ENCODE measurements around the gene SEPTIN14.
"Not testable (repeated sequence)": the region's sequence is repeated elsewhere in the genome, so short reads cannot be mapped to it uniquely, and the experiment has no call there.

SEPTIN14 gene

DNA sequence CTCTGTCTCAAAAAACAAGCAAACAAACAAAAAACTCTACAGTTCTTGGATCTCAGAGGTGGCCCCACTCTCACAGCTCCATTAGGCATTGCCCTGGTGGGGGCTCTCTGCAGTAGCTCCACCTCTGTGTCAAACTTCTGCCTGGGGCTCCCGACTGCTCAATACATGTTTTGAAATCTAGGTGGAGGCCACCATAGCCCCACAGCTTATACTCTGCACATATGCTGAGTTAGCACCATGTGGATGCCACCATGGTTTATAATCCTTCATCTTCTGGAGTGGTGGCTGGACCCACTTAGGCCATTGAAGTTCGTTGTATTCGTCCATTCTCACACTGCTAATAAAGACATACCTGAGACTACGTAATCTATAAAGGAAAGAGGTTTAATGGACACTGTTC, 78.4 kb downstream of the SEPTIN14 start:
- no peak for DNase-seq (ENCODE audit: low read depth in 3 of 3)

DNA sequence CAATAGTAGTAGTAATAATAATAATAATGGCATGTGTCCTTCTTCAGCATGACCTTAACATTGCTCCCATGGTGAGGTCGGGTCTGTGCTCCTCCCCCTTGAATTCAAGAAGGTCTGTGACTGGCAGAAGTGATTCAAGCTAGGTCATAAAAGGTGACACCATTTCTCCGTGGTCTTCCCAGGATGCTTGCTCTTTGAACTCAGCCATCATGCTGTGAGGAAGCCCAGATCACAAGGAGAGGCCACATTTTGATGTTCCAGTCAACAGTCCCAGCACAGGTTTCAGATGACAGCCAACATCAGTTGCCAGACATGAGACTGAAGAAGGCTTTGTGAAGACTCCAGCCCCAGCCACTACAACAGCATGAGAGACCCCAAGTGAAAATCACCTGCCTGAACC, 83.9 kb downstream of the SEPTIN14 start:
- no peak for DNase-seq (ENCODE audit: low read depth in 3 of 3)

GRCh38 chr7:55776196-55776595, 86.4 kb downstream of the SEPTIN14 start:
- DNase-seq (ENCODE audit: low read depth in 3 of 3), result no peak

DNA sequence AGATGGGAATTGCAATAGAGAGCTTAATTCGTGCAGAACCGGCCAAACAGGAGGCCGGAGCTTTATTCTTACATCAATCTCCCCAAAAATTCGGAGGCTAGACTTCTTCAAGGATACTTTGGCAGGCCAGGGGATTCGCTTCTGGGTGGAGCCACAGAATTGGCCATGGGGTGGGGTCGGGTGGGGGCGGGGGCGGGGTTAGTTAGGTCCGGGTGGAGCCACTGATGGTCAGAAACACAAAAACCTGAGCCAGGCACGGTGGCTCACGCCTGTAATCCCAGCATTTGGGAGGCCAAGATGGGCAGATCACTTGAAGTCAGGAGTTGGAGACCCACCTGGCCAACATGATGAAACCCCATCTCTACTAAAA, 87.5 kb downstream of the SEPTIN14 start:
- DNase-seq (ENCODE audit: low read depth in 3 of 3), result no peak

GRCh38 chr7:55774327-55775050, 88.1 kb downstream of the SEPTIN14 start:
- DNase-seq (ENCODE audit: low read depth in 3 of 3), result no peak

DNA sequence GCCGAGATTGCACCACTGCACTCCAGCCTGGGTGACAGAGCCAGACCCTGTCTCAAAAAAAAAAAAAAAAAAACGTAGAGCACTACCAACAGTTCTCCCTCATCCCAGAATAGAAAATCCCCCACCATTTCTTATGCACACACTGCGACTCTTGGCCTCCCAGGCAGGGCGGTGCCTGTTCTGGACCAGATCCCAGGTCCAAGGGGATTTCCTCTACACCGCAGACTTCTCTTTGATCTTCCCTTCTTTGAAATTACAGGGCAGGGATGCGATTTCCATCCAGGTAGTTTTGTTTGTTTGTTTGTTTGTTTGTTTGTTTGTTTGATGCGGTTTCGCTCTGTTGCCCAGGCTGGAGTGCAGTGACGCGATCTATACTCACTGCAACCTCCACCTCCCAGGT, 91.8 kb downstream of the SEPTIN14 start:
- no peak for DNase-seq (ENCODE audit: low read depth in 3 of 3)

GRCh38 chr7:55753274-55753862, 109.2 kb downstream of the SEPTIN14 start:
- DNase-seq (ENCODE audit: low read depth in 3 of 3), result not testable (repeated sequence)

DNA sequence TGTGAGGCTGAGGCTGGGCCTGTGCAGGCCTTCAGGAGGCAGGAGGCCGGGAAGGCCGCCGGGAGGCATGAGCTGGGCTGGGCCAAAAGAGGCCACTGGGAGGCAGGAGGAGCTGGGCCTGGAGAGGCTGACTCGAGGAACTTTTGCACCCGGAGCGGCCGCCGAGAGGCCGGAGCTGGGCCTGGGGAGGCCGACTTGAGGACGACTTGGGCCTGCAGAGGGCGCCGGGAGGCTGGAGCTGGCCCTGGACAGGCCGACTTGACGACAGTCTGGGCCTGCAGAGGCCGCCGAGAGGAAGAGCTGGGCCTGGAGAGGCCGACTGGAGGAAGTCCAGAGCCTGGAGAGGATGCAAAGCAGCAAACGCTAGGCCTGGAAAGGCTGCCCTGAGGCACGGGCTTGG, 117.8 kb downstream of the SEPTIN14 start:
- DNase-seq (ENCODE audit: low read depth in 3 of 3), result not testable (repeated sequence)

Data from stimulated activated CD4-positive, alpha-beta T cell treated with anti-CD3 and anti-CD28 coated beads, TNF-alpha, amount 100 ng/mL, for 48 hours (primary cell).